ENCODE measurements around the gene SLC30A3. TPM values are rescaled to one million over a fixed set of nuclear protein-coding genes. Genes with fewer than 3 reads are reported as not detected.
"Not testable (repeated sequence)": the region's sequence is repeated elsewhere in the genome, so short reads cannot be mapped to it uniquely, and the experiment has no call there.

Gene SLC30A3
- total RNA-seq, 1 donor from 2014 or later: not detected

GRCh38 chr2:27281442-27281841 is 18.6 kb upstream of the SLC30A3 start:
- no peak overlapping the region for H3K4me3 Mint-ChIP-seq (ENCODE audit: unreplicated experiment)
- no peaks in the 10 kb centered on the region for H3K36me3 Mint-ChIP-seq (ENCODE audit: unreplicated experiment)
- peaks cover 2% of the 10 kb centered on the region for H3K4me1 Mint-ChIP-seq (ENCODE audit: unreplicated experiment)
- no peak for DNase-seq (ENCODE audit: extremely low spot score, unreplicated experiment)
- peaks cover 76% of the 10 kb centered on the region for H3K27me3 Mint-ChIP-seq (ENCODE audit: unreplicated experiment)
- no peak for TF ChIP-seq CTCF (IDR thresholded peaks at IDR 0.05)
- no peak overlapping the region for H3K27ac Mint-ChIP-seq (ENCODE audit: unreplicated experiment)
- H3K9me3 Mint-ChIP-seq (ENCODE audit: unreplicated experiment): no peaks in the 10 kb centered on the region

GRCh38 chr2:27280826-27281225 is 18.0 kb upstream of the SLC30A3 start:
- no peaks in the 10 kb centered on the region for H3K36me3 Mint-ChIP-seq (ENCODE audit: unreplicated experiment)
- no peak for DNase-seq (ENCODE audit: extremely low spot score, unreplicated experiment)
- no peak for TF ChIP-seq CTCF (IDR thresholded peaks at IDR 0.05)
- no peak overlapping the region for H3K27ac Mint-ChIP-seq (ENCODE audit: unreplicated experiment)
- H3K27me3 Mint-ChIP-seq (ENCODE audit: unreplicated experiment): peaks cover 78% of the 10 kb centered on the region
- peaks cover 2% of the 10 kb centered on the region for H3K4me1 Mint-ChIP-seq (ENCODE audit: unreplicated experiment)
- no peaks in the 10 kb centered on the region for H3K9me3 Mint-ChIP-seq (ENCODE audit: unreplicated experiment)
- H3K4me3 Mint-ChIP-seq (ENCODE audit: unreplicated experiment): no peak overlapping the region

GRCh38 chr2:27278010-27278409 is 15.2 kb upstream of the SLC30A3 start:
- Mint-ChIP-seq H3K9me3 (ENCODE audit: unreplicated experiment) (no peaks in the 10 kb centered on the region), H3K4me3 (ENCODE audit: unreplicated experiment) (no peak overlapping the region), H3K4me1 (ENCODE audit: unreplicated experiment) (peaks cover 2% of the 10 kb centered on the region), H3K36me3 (ENCODE audit: unreplicated experiment) (no peaks in the 10 kb centered on the region), H3K27me3 (ENCODE audit: unreplicated experiment) (peaks cover 69% of the 10 kb centered on the region), H3K27ac (ENCODE audit: unreplicated experiment) (no peak overlapping the region)
- TF ChIP-seq CTCF (IDR thresholded peaks at IDR 0.05): no peak
- DNase-seq (ENCODE audit: extremely low spot score, unreplicated experiment): no peak

GRCh38 chr2:27275211-27276150 is 12.6 kb upstream of the SLC30A3 start, which contains the start of gene DNAJC5G:
Gene DNAJC5G (plus strand): TSS chr2:27275433. CDS start chr2:27276729, 1,296 bp downstream.
- Mint-ChIP-seq H3K36me3 (ENCODE audit: unreplicated experiment) (no peaks in the 10 kb centered on the region), H3K4me1 (ENCODE audit: unreplicated experiment) (peaks cover 2% of the 10 kb centered on the region), H3K27ac (ENCODE audit: unreplicated experiment) (no peak within 1 kb of the TSS), H3K9me3 (ENCODE audit: unreplicated experiment) (no peaks in the 10 kb centered on the region), H3K27me3 (ENCODE audit: unreplicated experiment) (peaks cover 59% of the 10 kb centered on the region), H3K4me3 (ENCODE audit: unreplicated experiment) (no peak within 1 kb of the TSS)
- no peak for TF ChIP-seq CTCF (IDR thresholded peaks at IDR 0.05)
- DNase-seq (ENCODE audit: extremely low spot score, unreplicated experiment): no peak

GRCh38 chr2:27272537-27273522 is 10.0 kb upstream of the SLC30A3 start:
- H3K27ac Mint-ChIP-seq (ENCODE audit: unreplicated experiment); H3K36me3 Mint-ChIP-seq (ENCODE audit: unreplicated experiment); H3K4me1 Mint-ChIP-seq (ENCODE audit: unreplicated experiment); DNase-seq (ENCODE audit: extremely low spot score, unreplicated experiment); H3K4me3 Mint-ChIP-seq (ENCODE audit: unreplicated experiment); H3K9me3 Mint-ChIP-seq (ENCODE audit: unreplicated experiment): not testable (repeated sequence)
- H3K27me3 Mint-ChIP-seq (ENCODE audit: unreplicated experiment): peaks cover 57% of the 10 kb centered on the region

Data from osteocyte (in vitro differentiated cells).